T-helper 22 cell (primary cell): ENCODE results near the gene LMAN2L.

Source experiments
- DNase-seq: peaks from one replicate; pipeline ENCODE4 v3.0.0-alpha.2; 2020; ENCODE audit warnings: low read depth

LMAN2L gene

GRCh38 chr2:96760036-96760985, 20.4 kb upstream of the LMAN2L start, which contains the start of gene CNNM4:
Gene CNNM4, plus strand, starts transcription at chr2:96760902. Its CDS starts 98 bp downstream, at chr2:96761000.
- DNase-seq, result peak; percentile 88

DNA sequence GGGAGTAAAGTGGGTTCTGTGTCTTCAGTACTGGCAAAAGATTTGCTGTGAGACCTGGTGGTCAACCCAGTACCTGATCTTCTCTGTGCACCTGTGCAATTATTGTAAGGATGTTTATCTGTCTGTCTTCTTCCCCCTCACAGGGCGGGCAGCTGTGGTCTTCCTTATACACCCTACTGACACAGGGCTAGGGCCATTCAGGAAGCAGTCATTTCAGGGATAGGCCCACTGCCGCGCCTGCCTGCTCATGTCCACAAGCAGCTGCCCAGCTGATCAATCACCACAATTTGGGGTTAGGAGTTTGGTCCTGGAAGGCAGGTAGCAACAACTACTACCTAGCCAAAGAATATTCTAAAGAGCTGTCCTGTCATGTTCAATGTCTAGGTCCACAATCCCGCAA, 19.7 kb upstream of the LMAN2L start:
- no peak for DNase-seq

DNA sequence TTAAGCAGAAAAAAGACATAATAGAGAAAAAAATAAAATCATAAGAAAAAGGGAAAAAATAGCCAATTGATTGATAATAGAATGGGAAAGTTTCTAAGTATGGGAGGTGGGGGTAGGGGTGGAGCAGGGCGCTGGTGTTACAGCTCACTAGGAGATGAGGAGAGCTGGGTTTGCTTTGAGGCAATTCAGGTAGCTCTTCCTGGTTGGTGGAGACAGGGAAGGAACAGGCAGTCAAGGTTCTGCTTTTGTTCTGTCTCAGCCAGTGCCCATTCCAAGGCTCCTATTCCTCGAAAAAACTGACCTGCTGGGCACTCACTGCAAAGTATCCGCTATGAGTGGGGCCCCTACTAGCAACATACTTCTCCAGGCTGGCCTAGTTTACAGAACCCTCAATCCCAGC, 19.1 kb upstream of the LMAN2L start:
- DNase-seq, result no peak

- no peak for DNase-seq
Measured at GRCh38 chr2:96757477-96757860, 17.6 kb upstream of the LMAN2L start.

GRCh38 chr2:96756788-96757476, 17.1 kb upstream of the LMAN2L start:
- no peak for DNase-seq

GRCh38 chr2:96754317-96754716, 14.5 kb upstream of the LMAN2L start:
- no peak for DNase-seq

DNA sequence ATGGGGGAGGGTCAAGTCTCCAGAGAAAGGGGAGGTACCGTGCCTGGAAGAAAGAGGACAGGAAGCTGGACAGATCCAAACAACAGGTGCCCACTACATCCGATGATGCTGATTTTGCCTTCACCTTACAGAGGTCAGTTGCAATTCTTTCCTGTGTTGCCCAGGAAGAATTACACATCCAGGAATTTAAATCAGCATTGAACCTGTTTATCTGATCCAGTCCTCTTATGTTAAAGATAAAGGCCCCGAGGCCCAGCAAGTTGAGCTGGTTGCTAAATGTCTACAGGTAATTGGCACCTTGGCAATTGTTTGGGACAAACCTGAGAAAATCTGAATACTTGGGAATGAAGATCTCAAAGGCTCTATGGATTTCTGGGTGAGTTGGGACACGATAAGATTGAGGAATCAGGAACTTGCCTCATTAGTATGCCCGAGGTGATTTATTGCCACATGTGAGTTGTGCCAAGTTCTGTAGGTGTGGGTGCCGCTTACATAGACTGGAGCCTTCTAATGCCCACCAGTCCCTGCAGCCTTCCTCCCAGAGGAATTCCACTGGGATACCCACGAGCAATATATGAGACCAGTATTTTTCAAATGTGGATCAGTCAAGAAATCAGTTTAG, 13.9 kb upstream of the LMAN2L start:
- DNase-seq, result no peak

GRCh38 chr2:96751800-96752199, 11.9 kb upstream of the LMAN2L start:
- DNase-seq, result no peak

DNA sequence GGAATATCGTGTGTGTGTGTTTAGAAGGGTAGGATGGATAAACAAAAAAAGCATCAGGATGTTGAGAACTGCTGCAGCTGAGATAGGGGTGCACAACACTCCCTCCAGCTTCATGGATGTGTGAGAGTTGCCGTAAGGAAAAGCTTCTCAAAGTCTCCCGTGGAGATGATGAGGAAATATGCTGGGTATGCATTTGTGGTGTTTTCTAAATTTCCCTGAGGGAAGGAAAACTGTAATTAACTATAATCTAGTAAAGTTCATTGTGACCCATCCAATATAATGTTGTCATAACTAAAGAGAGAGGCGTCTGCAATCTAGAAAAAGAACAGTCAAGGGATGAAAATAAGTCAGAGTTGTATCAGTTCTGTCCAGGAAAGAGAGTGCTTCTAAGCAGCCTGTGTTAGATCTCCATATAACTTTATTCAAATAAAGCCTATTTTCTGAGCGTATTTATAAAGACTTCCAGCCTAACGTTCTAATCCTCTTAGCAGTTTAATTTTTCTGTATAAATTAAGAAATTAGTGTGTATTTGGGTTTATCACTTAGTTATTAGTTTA, 7.3 kb upstream of the LMAN2L start:
- DNase-seq, result no peak

DNA sequence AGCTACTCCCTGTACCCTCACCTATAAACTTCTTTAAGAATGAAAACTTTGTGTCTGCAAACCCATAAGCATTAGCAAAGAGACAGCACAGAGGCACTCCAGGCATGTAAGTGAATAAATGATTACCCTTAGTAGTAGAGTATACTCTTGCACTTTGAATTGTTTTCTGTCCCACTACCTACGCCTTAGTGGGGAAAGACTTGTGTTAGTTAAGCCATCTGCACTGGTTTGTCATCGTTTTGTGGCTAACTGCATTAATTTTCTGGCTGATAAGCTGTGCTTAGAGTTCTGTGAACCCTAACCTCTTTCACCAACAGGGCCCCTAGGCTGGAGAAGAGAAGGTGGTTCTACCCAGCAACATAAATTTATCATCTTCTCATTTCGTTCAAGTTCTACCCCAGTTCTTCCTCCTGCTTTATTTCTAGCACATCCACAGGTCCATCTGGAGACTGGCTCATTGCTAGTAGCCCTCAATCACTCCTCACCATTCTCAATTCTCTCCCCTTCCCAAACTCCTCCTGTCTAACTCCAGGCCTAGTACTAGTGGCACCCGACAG, 710 bp downstream of the LMAN2L start:
- DNase-seq, result no peak

DNA sequence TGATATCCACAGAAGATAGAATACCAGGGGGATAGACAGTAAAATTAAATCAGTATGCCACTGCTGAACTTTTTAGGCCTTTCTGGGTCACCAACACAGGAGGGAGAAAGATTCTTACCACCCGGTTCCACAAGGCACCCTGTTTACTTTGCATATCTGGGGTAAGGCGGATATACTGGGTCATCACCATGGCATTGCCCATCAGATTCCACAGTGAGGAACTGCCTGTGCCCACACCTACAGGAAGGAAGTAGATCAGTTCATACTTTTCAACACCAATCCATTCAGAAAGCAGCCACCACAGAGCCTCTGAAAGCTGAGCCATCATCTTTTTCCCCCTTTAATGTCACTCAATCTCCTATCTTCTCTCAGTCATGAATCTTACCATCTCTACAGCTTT, 2.0 kb downstream of the LMAN2L start:
- no peak for DNase-seq

DNA sequence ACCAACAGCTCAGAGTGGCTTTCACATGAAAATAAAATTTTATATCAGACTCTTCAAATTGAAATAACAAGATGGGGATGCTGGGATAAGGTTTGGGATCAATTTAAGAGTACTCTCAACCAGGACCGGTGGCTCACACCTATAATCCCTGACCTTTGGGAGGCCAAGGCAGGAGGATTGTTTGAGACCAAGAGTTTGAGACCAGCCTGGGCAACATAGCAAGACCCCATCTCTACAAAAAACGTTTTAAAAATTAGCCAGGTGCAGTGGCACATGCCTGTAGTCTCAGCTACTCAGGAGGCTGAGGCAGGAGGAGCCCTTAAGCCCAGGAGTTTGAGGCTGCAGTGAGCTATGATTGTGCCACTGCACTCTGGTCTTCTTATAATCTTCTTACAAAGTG, 2.6 kb downstream of the LMAN2L start:
- no peak for DNase-seq

GRCh38 chr2:96734880-96735583, 4.8 kb downstream of the LMAN2L start:
- DNase-seq, result no peak

DNA sequence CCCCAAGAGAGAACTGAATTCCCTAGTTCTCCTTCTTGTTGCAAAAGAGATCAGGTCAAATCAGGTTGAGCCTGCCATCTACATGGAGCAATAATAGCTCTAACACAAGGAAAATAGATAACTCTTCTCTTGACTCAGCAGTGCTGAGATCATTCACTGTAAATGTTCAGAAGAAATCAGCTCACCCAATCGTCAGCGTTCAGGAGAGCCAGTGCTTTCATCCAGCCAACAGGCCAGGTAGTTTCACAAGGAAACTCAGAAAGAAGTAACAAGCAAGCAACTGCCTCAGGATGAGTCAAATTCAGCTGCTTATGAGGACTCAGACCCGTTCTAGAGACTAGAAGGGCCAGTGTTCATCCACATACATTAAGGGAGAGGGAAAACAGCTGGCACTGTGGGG, 5.9 kb downstream of the LMAN2L start:
- DNase-seq, result no peak

DNA sequence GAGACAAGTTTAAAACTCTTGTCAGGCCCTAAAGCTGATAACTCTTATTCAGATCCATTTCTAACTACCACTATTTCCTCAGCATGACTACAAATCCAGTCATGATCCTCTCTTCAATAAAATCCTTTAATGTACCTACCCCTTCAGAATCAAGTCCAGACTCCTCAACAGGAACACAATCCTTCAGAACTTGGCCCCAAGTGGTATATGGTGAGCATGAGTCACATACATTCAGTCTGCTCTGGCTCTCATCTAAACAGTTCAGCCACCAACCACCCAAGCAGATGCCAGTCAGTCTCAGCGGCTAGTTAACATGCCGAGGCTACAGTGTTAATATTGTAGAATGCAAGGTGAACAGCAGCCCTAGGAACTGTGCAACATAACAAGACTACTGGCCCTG, 9.7 kb downstream of the LMAN2L start:
- DNase-seq, result no peak

GRCh38 chr2:96729748-96730147, 10.1 kb downstream of the LMAN2L start:
- DNase-seq, result no peak

- DNase-seq, result no peak
Measured at GRCh38 chr2:96727431-96727830, 12.4 kb downstream of the LMAN2L start.

- DNase-seq, result no peak
Measured at GRCh38 chr2:96726131-96726530, 13.7 kb downstream of the LMAN2L start.

GRCh38 chr2:96716388-96716787, 23.5 kb downstream of the LMAN2L start:
- DNase-seq, result no peak

GRCh38 chr2:96715658-96716057, 24.2 kb downstream of the LMAN2L start:
- no peak for DNase-seq

GRCh38 chr2:96710985-96711384, 28.9 kb downstream of the LMAN2L start:
- no peak for DNase-seq
